MV-4-11 (cell line): ENCODE results near the gene NKX2-8.
A peak's percentile ranks its signal among the peaks of the same experiment; 100 is the strongest.
"Not testable (repeated sequence)": the region's sequence is repeated elsewhere in the genome, so short reads cannot be mapped to it uniquely, and the experiment has no call there.

Source experiments
- DNase-seq: peaks from one replicate; lab custom pipeline; 2025; lab: John Stamatoyannopoulos, UW

Gene NKX2-8

GRCh38 chr14:36580141-36580855 is 2.1 kb downstream of the NKX2-8 start:
- DNase-seq = no peak

DNA sequence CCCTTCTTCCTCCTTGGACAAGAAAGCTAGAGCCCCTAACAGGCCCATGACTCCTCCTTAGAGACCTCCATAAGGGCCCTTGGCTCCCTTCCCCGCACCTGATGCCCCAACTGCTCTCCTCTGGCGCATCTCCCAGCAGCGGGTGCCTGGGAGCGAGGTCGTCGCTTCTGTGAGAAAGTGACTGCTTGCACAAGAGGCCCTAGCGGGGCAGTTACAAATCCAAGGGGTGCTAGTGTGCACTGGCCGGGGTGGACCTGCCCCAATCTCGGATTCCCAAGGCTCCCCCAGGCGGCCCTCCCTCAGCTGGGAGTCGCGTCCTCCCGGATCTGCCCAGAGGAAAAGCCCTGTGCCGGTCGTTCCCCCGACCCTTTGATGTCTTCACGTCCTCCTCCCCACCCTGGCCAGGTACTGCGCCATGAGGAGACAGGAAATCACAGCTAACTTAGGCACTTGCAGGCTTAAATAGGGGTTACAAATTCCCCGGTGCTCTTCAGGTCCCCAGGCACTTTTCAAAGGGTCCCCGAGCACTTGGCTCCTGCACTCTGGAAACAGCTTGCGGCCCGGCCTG is 2.8 kb downstream of the NKX2-8 start:
- DNase-seq = no peak

GRCh38 chr14:36579001-36579555 is 3.3 kb downstream of the NKX2-8 start:
- no peak for DNase-seq

GRCh38 chr14:36570065-36570464 is 12.3 kb downstream of the NKX2-8 start:
- no peak for DNase-seq

GRCh38 chr14:36556811-36557433 is 25.5 kb downstream of the NKX2-8 start:
- peak; percentile 4 for DNase-seq

DNA sequence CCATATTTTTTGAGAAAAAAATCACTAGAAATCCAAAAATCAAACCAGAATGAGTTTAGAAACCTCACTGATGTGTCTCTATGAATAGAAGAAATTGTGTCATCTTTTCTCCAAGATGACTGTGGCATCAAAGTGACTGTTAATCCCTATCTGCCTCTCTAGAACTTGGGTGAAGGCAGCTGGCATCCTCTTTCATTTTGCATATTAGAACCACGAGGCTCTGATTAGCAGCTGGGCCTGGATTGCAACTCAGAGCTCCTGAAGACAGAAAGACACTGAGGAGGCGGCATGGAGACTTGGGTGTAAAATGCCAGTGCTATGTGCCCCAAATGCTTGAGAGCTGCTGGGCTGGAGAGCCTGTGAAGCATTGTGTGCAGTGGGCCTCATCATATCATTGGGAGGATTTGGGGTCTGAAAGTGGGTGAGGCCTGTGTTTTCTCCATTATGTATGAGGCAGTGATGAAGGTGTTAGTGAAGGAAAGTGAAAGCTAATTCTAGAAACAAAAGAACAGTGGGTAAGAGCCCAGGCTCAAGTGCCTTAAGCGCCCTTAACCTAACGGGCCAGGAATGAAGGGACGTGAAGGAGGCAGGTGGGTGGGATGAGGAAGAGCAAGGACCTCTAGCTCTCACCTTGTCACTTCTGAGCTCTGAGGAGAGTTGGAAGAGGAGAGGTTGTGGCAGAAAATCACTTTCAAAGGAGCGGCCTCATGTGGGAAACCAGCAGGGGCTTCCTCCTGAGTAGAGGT is 26.2 kb downstream of the NKX2-8 start:
- DNase-seq = no peak

DNA sequence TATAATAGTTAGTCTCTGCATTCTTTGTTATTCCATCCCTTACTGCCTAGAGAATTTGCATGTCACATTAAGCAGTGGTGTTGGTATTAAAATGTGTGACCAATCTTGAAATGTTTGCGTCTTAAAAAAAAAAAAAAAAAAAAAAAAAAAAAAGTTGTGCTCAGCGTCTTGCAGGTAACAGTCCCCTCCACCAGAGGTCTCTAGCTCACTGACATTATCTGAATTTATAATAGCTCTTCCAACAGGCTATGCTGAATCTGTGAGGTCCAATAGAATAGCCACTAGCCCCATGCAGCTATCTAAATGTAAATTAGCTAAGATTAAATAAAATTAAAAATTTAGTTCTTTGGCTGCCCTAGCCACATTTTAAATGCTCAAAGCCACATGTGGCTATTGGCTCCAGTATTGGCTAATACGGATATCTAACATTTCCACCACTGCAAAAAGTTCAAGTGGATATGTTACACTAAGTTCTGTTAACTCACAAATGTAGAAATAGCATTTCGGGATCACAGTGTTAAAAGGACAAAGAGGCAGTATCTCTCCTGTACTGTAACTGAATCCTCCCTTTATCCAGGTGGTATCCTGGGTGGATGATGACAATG is 28.7 kb downstream of the NKX2-8 start:
- peak; percentile 49 for DNase-seq

- no peak for DNase-seq
These were observed 31.5 kb downstream of the NKX2-8 start for GRCh38 chr14:36550899-36551298.

- DNase-seq = not testable (repeated sequence)
These were observed 38.1 kb downstream of the NKX2-8 start for GRCh38 chr14:36544280-36544679.

- DNase-seq = no peak
These were observed 44.4 kb downstream of the NKX2-8 start for GRCh38 chr14:36538051-36538450.
